GM12892 (cell line): ENCODE results near the gene FALEC.

Experiments used
- POLR2A ChIP-seq: IDR thresholded peaks from 2 replicates; pipeline ENCODE4 v1.6.1; 2011; ENCODE audit warnings: low read depth, low read length, control low read depth
- POLR2AphosphoS5 ChIP-seq: IDR thresholded peaks from 2 replicates; pipeline ENCODE4 v1.6.1; 2011; ENCODE audit warnings: low read depth, low read length, control low read depth

- peak; percentile 96 for TF ChIP-seq POLR2A
- TF ChIP-seq POLR2AphosphoS5, result peak; percentile 96
These were observed 28.4 kb upstream of the FALEC start, which contains the start of gene TARS2 for GRCh38 chr1:150486966-150487762.
